Smooth muscle cell (in vitro differentiated cells): ENCODE measurements around the gene CYBA. TPM values are rescaled to one million over a fixed set of nuclear protein-coding genes. Genes with fewer than 3 reads are reported as not detected.

Experiments used
- polyA plus RNA-seq: library from polyadenylated mRNA; unstranded; fragments of >200 nt; fragmentation: Nextera tagmentation; extraction: Ambion mirVana; gene quantifications from 2 replicates; pipeline ENCODE4 v1.2.1, GENCODE V29; 2016
- total RNA-seq: library from RNA; depleted of rRNA; stranded (reverse); fragments of >200 nt; gene quantifications from 2 replicates; pipeline ENCODE4 v1.2.3, GENCODE V29; 2014

CYBA gene
- total and polyA plus RNA-seq, 2 experiments from 2014 or later: 181 to 388 TPM

Other genes with a start within 250 kb of the CYBA start
- 0.99 and 1.2 TPM in 2 replicates for gene ZFPM1, start 197.8 kb downstream of the CYBA start, total RNA-seq
- gene ZFPM1, start 197.8 kb downstream of the CYBA start, polyA plus RNA-seq: 4.9 and 6.6 TPM in 2 replicates
- gene ZC3H18, start 80.7 kb downstream of the CYBA start, total RNA-seq: 5.9 and 14.6 TPM in 2 replicates
- gene ZC3H18, start 80.7 kb downstream of the CYBA start, polyA plus RNA-seq: 30.4 and 36.1 TPM in 2 replicates
- not detected in 2 replicates for gene IL17C, start 12.5 kb downstream of the CYBA start, total RNA-seq
- not detected in 2 replicates for gene IL17C, start 12.5 kb downstream of the CYBA start, polyA plus RNA-seq
- gene MVD, start 12.0 kb upstream of the CYBA start, total RNA-seq: 25.7 and 46.1 TPM in 2 replicates
- gene MVD, start 12.0 kb upstream of the CYBA start, polyA plus RNA-seq: 85.9 and 113 TPM in 2 replicates
- gene SNAI3, start 35.5 kb upstream of the CYBA start, total RNA-seq: 0.22 and 0.81 TPM in 2 replicates
- gene SNAI3, start 35.5 kb upstream of the CYBA start, polyA plus RNA-seq: 1.4 and 3.3 TPM in 2 replicates
- gene RNF166, start 55.4 kb upstream of the CYBA start, total RNA-seq: 6.5 and 10.1 TPM in 2 replicates
- 16.2 and 17.3 TPM in 2 replicates for gene RNF166, start 55.4 kb upstream of the CYBA start, polyA plus RNA-seq
- gene CTU2, start 55.5 kb upstream of the CYBA start, total RNA-seq: 5.8 and 6.6 TPM in 2 replicates
- 16.4 and 21.3 TPM in 2 replicates for gene CTU2, start 55.5 kb upstream of the CYBA start, polyA plus RNA-seq
- gene PIEZO1, start 134.2 kb upstream of the CYBA start, total RNA-seq: 59.2 and 62.1 TPM in 2 replicates
- gene PIEZO1, start 134.2 kb upstream of the CYBA start, polyA plus RNA-seq: 70.9 and 107 TPM in 2 replicates
- 2.1 and 5.3 TPM in 2 replicates for gene CDT1, start 152.7 kb upstream of the CYBA start, total RNA-seq
- gene CDT1, start 152.7 kb upstream of the CYBA start, polyA plus RNA-seq: 9.0 and 13.3 TPM in 2 replicates
- gene APRT, start 160.9 kb upstream of the CYBA start, total RNA-seq: 72.5 and 143 TPM in 2 replicates
- gene APRT, start 160.9 kb upstream of the CYBA start, polyA plus RNA-seq: 200 and 216 TPM in 2 replicates
- 13.4 and 20.8 TPM in 2 replicates for gene GALNS, start 205.9 kb upstream of the CYBA start, total RNA-seq
- gene GALNS, start 205.9 kb upstream of the CYBA start, polyA plus RNA-seq: 19.5 and 21.3 TPM in 2 replicates
- 17.9 and 36.3 TPM in 2 replicates for gene TRAPPC2L, start 206.1 kb upstream of the CYBA start, total RNA-seq
- gene TRAPPC2L, start 206.1 kb upstream of the CYBA start, polyA plus RNA-seq: 125 and 130 TPM in 2 replicates
- gene PABPN1L, start 215.6 kb upstream of the CYBA start, total RNA-seq: not detected in 2 replicates
- gene PABPN1L, start 215.6 kb upstream of the CYBA start, polyA plus RNA-seq: 0.27 TPM in 1 of 2 replicates, not detected in the other